HepG2 (cell line): ENCODE measurements around the gene ABHD18. TPM values are rescaled to one million over a fixed set of nuclear protein-coding genes. Genes with fewer than 3 reads are reported as not detected.

Experiments used
- FOSL1 ChIP-seq: sonication (generic); formaldehyde crosslinking; IDR thresholded peaks from 2 replicates; pipeline ENCODE4 v1.9.0; 2021; ENCODE audit warnings: missing genetic modification reagents, borderline replicate concordance
- HNF1A ChIP-seq, 2 experiments: sonication (generic) in 1 of 2; formaldehyde crosslinking in 1 of 2; IDR thresholded peaks; 2 replicates each; pipeline versions ENCODE4 v1.4.0 to v1.6.1; 2016 to 2020; ENCODE audit warnings: borderline replicate concordance in 1 of 2, low read depth in 1 of 2, mild to moderate bottlenecking in 1 of 2, missing genetic modification reagents in 1 of 2
- IRF2 ChIP-seq: IDR thresholded peaks from 2 replicates; pipeline ENCODE4 v1.6.1; 2018; ENCODE audit warnings: missing genetic modification reagents, missing compliant biosample characterization
- KLF16 ChIP-seq, 2 experiments: sonication (generic) in 1 of 2; formaldehyde crosslinking in 1 of 2; IDR thresholded peaks; 2 replicates each; pipeline versions ENCODE4 v1.6.1 to v1.8.0; 2016 to 2023; ENCODE audit warnings: missing genetic modification reagents in 2 of 2, missing compliant biosample characterization in 1 of 2
- MTF2 ChIP-seq: sonication (generic); formaldehyde crosslinking; IDR thresholded peaks from 2 replicates; pipeline ENCODE4 v1.5.0; 2020; ENCODE audit warnings: missing genetic modification reagents, borderline replicate concordance
- RBM22 ChIP-seq: fragments of 200-400 bp; formaldehyde crosslinking; optimal IDR thresholded peaks from 2 replicates; pipeline ENCODE3; 2017; ENCODE audit warnings: mild to moderate bottlenecking, low read length, moderate library complexity
- SIX4 ChIP-seq: sonication (generic); formaldehyde crosslinking; IDR thresholded peaks from 2 replicates; pipeline ENCODE4 v1.4.0; 2020; ENCODE audit warnings: missing genetic modification reagents
- SP2 ChIP-seq: sonication (generic); formaldehyde crosslinking; IDR thresholded peaks from 2 replicates; pipeline ENCODE4 v1.5.1; 2020; ENCODE audit warnings: mild to moderate bottlenecking, missing genetic modification reagents
- TBX2 ChIP-seq: sonication (generic); formaldehyde crosslinking; IDR thresholded peaks from 2 replicates; pipeline ENCODE4 v1.5.0; 2020; ENCODE audit warnings: missing genetic modification reagents, mild to moderate bottlenecking, borderline replicate concordance
- ZFX ChIP-seq: sonication (generic); formaldehyde crosslinking; IDR thresholded peaks from 2 replicates; pipeline ENCODE4 v1.4.0; 2020; ENCODE audit warnings: mild to moderate bottlenecking, low read depth, missing genetic modification reagents, moderate library complexity
- ZNF335 ChIP-seq: sonication (generic); formaldehyde crosslinking; IDR thresholded peaks from 2 replicates; pipeline ENCODE4 v1.4.0; 2020; ENCODE audit warnings: missing genetic modification reagents
- ZNF432 ChIP-seq: sonication (generic); formaldehyde crosslinking; IDR thresholded peaks from 2 replicates; pipeline ENCODE4 v1.5.0; 2020; ENCODE audit warnings: missing genetic modification reagents, mild to moderate bottlenecking, borderline replicate concordance
- ZNF501 ChIP-seq: sonication (generic); formaldehyde crosslinking; IDR thresholded peaks from 2 replicates; pipeline ENCODE4 v1.5.1; 2020; ENCODE audit warnings: mild to moderate bottlenecking, moderate library complexity, missing genetic modification reagents
- ZNF615 ChIP-seq: sonication (generic); formaldehyde crosslinking; IDR thresholded peaks from 2 replicates; pipeline ENCODE4 v1.5.0; 2020; ENCODE audit warnings: mild to moderate bottlenecking, missing genetic modification reagents, borderline replicate concordance
- ZNF713 ChIP-seq: sonication (generic); formaldehyde crosslinking; IDR thresholded peaks from 2 replicates; pipeline ENCODE4 v1.4.0; 2020; ENCODE audit warnings: mild to moderate bottlenecking, missing genetic modification reagents
- ZNF768 ChIP-seq: sonication (generic); formaldehyde crosslinking; IDR thresholded peaks from 2 replicates; pipeline ENCODE4 v1.4.0; 2020; ENCODE audit warnings: missing genetic modification reagents
- ZNF780A ChIP-seq: sonication (generic); formaldehyde crosslinking; IDR thresholded peaks from 2 replicates; pipeline ENCODE4 v1.8.0; 2022; ENCODE audit warnings: mild to moderate bottlenecking, missing genetic modification reagents, moderate library complexity
- ZSCAN20 ChIP-seq: sonication (generic); formaldehyde crosslinking; IDR thresholded peaks from 2 replicates; pipeline ENCODE4 v1.4.0; 2020; ENCODE audit warnings: missing genetic modification reagents, mild to moderate bottlenecking, borderline replicate concordance
- polyA plus RNA-seq, 8 experiments: library from polyadenylated mRNA; depleted of rRNA in 3 of 8; stranded (reverse) in 7 of 8; unstranded in 1 of 8; fragments of >200 nt; fragmentation: Illumina TruSeq in 4 of 8; extraction: Trizol in 4 of 8; gene quantifications; 2 replicates each; pipeline versions ENCODE4 v1.2.1 to v1.2.3, GENCODE V29; 2011 to 2016; ENCODE audit warnings: low read depth in 4 of 8, missing spikeins in 1 of 8, mixed read lengths in 1 of 8; ENCODE audit not compliant: insufficient read depth in 1 of 8
- total RNA-seq, 5 experiments: library from RNA; depleted of rRNA; stranded (reverse); fragments of >200 nt; fragmentation: Illumina TruSeq; extraction: Trizol; gene quantifications; 2 replicates each; pipeline ENCODE4 v1.2.3, GENCODE V29; 2016; ENCODE audit warnings: low read depth in 1 of 5
- TF ChIP-seq, protein P1 (sequence below): sonication (generic); formaldehyde crosslinking; IDR thresholded peaks from 2 replicates; pipeline ENCODE4 v1.4.0; 2020; ENCODE audit warnings: mild to moderate bottlenecking, low read depth, missing genetic modification reagents
- TF ChIP-seq, protein P2 (sequence below): sonication (generic); formaldehyde crosslinking; IDR thresholded peaks from 2 replicates; pipeline ENCODE4 v1.9.0; 2022; ENCODE audit warnings: missing genetic modification reagents, mild to moderate bottlenecking, borderline replicate concordance

The ABHD18 gene
- total and polyA plus RNA-seq, 2 of the 13 experiments (the other 11 are each of a cell fraction or from before 2014, with no cell fraction given) = 5.5 to 16.3 TPM

- no peak for TF ChIP-seq ZNF615 (CRISPR knock-in tag)
- TF ChIP-seq, protein P1, sequence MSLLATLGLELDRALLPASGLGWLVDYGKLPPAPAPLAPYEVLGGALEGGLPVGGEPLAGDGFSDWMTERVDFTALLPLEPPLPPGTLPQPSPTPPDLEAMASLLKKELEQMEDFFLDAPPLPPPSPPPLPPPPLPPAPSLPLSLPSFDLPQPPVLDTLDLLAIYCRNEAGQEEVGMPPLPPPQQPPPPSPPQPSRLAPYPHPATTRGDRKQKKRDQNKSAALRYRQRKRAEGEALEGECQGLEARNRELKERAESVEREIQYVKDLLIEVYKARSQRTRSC (CRISPR knock-in tag) = no peak
- TF ChIP-seq ZNF432 (CRISPR knock-in tag) = no peak
- TF ChIP-seq ZNF780A = no peak
- no peak for TF ChIP-seq ZNF335 (CRISPR knock-in tag)
- TF ChIP-seq KLF16 (CRISPR knock-in tag; IDR thresholded peaks at IDR 0.05) = no peak
- no peak for TF ChIP-seq FOSL1 (CRISPR knock-in tag)
- TF ChIP-seq, protein P2, sequence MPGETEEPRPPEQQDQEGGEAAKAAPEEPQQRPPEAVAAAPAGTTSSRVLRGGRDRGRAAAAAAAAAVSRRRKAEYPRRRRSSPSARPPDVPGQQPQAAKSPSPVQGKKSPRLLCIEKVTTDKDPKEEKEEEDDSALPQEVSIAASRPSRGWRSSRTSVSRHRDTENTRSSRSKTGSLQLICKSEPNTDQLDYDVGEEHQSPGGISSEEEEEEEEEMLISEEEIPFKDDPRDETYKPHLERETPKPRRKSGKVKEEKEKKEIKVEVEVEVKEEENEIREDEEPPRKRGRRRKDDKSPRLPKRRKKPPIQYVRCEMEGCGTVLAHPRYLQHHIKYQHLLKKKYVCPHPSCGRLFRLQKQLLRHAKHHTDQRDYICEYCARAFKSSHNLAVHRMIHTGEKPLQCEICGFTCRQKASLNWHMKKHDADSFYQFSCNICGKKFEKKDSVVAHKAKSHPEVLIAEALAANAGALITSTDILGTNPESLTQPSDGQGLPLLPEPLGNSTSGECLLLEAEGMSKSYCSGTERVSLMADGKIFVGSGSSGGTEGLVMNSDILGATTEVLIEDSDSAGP = 0 out of 2 replicates have a peak, but pooled peaks have one; percentile 44
- no peak for TF ChIP-seq RBM22
- TF ChIP-seq ZNF768 = peak; percentile 37; the same call in 1 of the 2 replicates
- TF ChIP-seq SP2 (CRISPR knock-in tag) = no peak
- TF ChIP-seq SIX4 (CRISPR knock-in tag) = no peak
- TF ChIP-seq ZNF713 (CRISPR knock-in tag) = no peak
- peak; percentile 52; the same call in 1 of the 2 replicates for TF ChIP-seq ZSCAN20 (CRISPR knock-in tag)
- peak; percentile 47; the same call in 1 of the 2 replicates for TF ChIP-seq IRF2 (CRISPR knock-in tag)
- 0 out of 2 replicates have a peak, but pooled peaks have one; percentile 27 for TF ChIP-seq MTF2 (CRISPR knock-in tag)
- TF ChIP-seq TBX2 (CRISPR knock-in tag) = peak; percentile 30; the same call in 1 of the 2 replicates
- no peak for TF ChIP-seq HNF1A (IDR thresholded peaks at IDR 0.05; ENCODE audit: low read depth)
- 0 out of 2 replicates have a peak, but pooled peaks have one; percentile 15 for TF ChIP-seq HNF1A (CRISPR knock-in tag; IDR thresholded peaks at IDR 0.05; ENCODE audit: borderline replicate concordance)
- TF ChIP-seq ZNF501 (CRISPR knock-in tag) = peak; percentile 70; the same call in 1 of the 2 replicates
- TF ChIP-seq ZFX (CRISPR knock-in tag) = peak; percentile 84
These were observed 96.6 kb downstream of the ABHD18 start (continued) for GRCh38 chr4:128061566-128062536.
